HCT116 (cell line): ENCODE data around the gene WDR93. TPM values are rescaled to one million over a fixed set of nuclear protein-coding genes. Genes with fewer than 3 reads are reported as not detected.

Experiments
- ATAC-seq: fragments of 200-7000 bp; cut with Tn5 transposase; 2 replicates; pipeline ENCODE4 v1.9.1; 2020; ENCODE audit warnings: mild to moderate bottlenecking, moderate library complexity
- BruUV-seq: library from RNA; stranded (reverse); fragments of 400-500 nt; replicated peaks from 2 replicates; lab custom pipeline; 2021; lab: Mats Ljungman, UMichigan
- CTCF ChIA-PET: fragments of 300-600 bp; sonication (Branson Sonifier 250); formaldehyde crosslinking; loops from one replicate; lab custom pipeline; 2021; ENCODE audit warnings: antibody characterized with exemption; lab: Charles Lee
- POLR2A ChIA-PET: fragments of 300-600, 350-600 bp; sonication (Branson Sonifier 250); formaldehyde crosslinking; loops from one replicate; lab custom pipeline; 2021; ENCODE audit warnings: antibody characterized with exemption; lab: Charles Lee
- RAD21 ChIA-PET, 2 experiments: fragments of 300-600 bp; sonication (Branson Sonifier 250); formaldehyde crosslinking; loops; one replicate each; lab custom pipeline; 2023; ENCODE audit warnings: low total read pairs in 2 of 2; ENCODE audit not compliant: uncharacterized antibody in 2 of 2, unreplicated experiment in 2 of 2, low non-redundant PET in 1 of 2; lab: Charles Lee
- DNase-seq: peaks from one replicate; pipeline ENCODE4 v3.0.0-alpha.2; 2010; ENCODE audit warnings: low read depth, low spot score
- H2AFZ ChIP-seq: fragments of 200-600 bp; shearing (Covaris generic), sonication (generic); 2 replicates; pipeline ENCODE4 v1.6.1; 2017; ENCODE audit warnings: low read depth, mixed run types, mixed read lengths, antibody characterized with exemption, low read length; ENCODE audit not compliant: poor library complexity, severe bottlenecking
- H3K27ac ChIP-seq: 2 replicates; pipeline ENCODE4 v1.5.1; 2012; ENCODE audit warnings: low read depth, low read length
- H3K27me3 ChIP-seq: fragments of 200-600 bp; sonication (generic); 2 replicates; pipeline ENCODE4 v1.6.1; 2016; ENCODE audit warnings: mixed run types, low read length, mixed read lengths; ENCODE audit not compliant: insufficient read depth
- H3K36me3 ChIP-seq, 2 experiments: fragments of 200-500 bp in 1 of 2; fragments of 200-600 bp in 1 of 2; sonication (Bioruptor generic) in 1 of 2; sonication (generic) in 1 of 2; 2 replicates each; pipeline versions ENCODE4 v1.5.1 to v1.6.1; 2014 to 2016; ENCODE audit warnings: low read length in 2 of 2, inconsistent platforms in 1 of 2, mixed read lengths in 1 of 2, mixed run types in 1 of 2; ENCODE audit not compliant: insufficient read depth in 2 of 2, control insufficient read depth in 1 of 2
- H3K4me1 ChIP-seq, 2 experiments: fragments of 200-600 bp in 1 of 2; sonication (generic) in 1 of 2; 2 replicates each; pipeline versions ENCODE4 v1.5.1 to v1.6.1; 2012 to 2017; ENCODE audit warnings: low read length in 2 of 2, inconsistent platforms in 1 of 2, mild to moderate bottlenecking in 1 of 2, mixed read lengths in 1 of 2, mixed run types in 1 of 2, moderate library complexity in 1 of 2; ENCODE audit not compliant: insufficient read depth in 2 of 2, control insufficient read depth in 1 of 2
- H3K4me2 ChIP-seq: fragments of 200-600 bp; sonication (generic); 2 replicates; pipeline ENCODE4 v1.6.1; 2017; ENCODE audit warnings: mixed run types, low read length, mixed read lengths
- H3K4me3 ChIP-seq, 2 experiments: fragments of 200-600 bp in 1 of 2; sonication (generic) in 1 of 2; replicated peaks in 1 of 2; 2 replicates each; pipeline ENCODE4 v1.5.1; 2011 to 2016; ENCODE audit warnings: low read length in 2 of 2, control low read depth in 1 of 2, low read depth in 1 of 2, mild to moderate bottlenecking in 1 of 2, mixed read lengths in 1 of 2, mixed run types in 1 of 2
- H3K79me2 ChIP-seq: fragments of 200-600 bp; sonication (generic); 2 replicates; pipeline ENCODE4 v1.6.1; 2017; ENCODE audit warnings: mild to moderate bottlenecking, mixed run types, low read length, moderate library complexity, mixed read lengths; ENCODE audit not compliant: insufficient read depth
- H3K9ac ChIP-seq: fragments of 200-600 bp; sonication (generic); 2 replicates; pipeline ENCODE4 v1.6.1; 2016; ENCODE audit warnings: low read length, mixed read lengths
- H3K9me2 ChIP-seq: fragments of 200-600 bp; sonication (generic), shearing (Covaris generic); 2 replicates; pipeline ENCODE4 v1.6.1; 2017; ENCODE audit warnings: mixed run types, mild to moderate bottlenecking, moderate library complexity; ENCODE audit not compliant: insufficient read depth
- H3K9me3 ChIP-seq, 2 experiments: fragments of 200-500 bp in 1 of 2; fragments of 200-600 bp in 1 of 2; sonication (Bioruptor generic) in 1 of 2; sonication (generic) in 1 of 2; 2 replicates each; pipeline ENCODE4 v1.6.1; 2014 to 2017; ENCODE audit warnings: low read length in 2 of 2, mixed read lengths in 2 of 2, inconsistent platforms in 1 of 2, low read depth in 1 of 2, mild to moderate bottlenecking in 1 of 2, mixed run types in 1 of 2, moderate library complexity in 1 of 2; ENCODE audit not compliant: control insufficient read depth in 1 of 2, insufficient read depth in 1 of 2
- H4K20me1 ChIP-seq: fragments of 200-600 bp; sonication (generic), shearing (Covaris generic); 2 replicates; pipeline ENCODE4 v1.6.1; 2017; ENCODE audit warnings: mixed run types, mild to moderate bottlenecking, moderate library complexity; ENCODE audit not compliant: insufficient read depth
- CTCF ChIP-seq, 3 experiments: fragments of 200-600 bp in 1 of 3; sonication (generic) in 1 of 3; IDR thresholded peaks in 2 of 3; conservative IDR thresholded peaks in 1 of 3; 2 replicates each; pipeline ENCODE4 v1.5.1; 2012 to 2017; ENCODE audit warnings: low read depth in 2 of 3, low read length in 2 of 3, antibody characterized with exemption in 1 of 3, borderline replicate concordance in 1 of 3, control low read depth in 1 of 3, mild to moderate bottlenecking in 1 of 3, mixed read lengths in 1 of 3, mixed run types in 1 of 3, moderate library complexity in 1 of 3; ENCODE audit not compliant: insufficient read depth in 1 of 3
- EGR1 ChIP-seq: IDR thresholded peaks from 2 replicates; pipeline ENCODE4 v1.6.1; 2012; ENCODE audit warnings: low read depth
- ELF1 ChIP-seq: IDR thresholded peaks from 2 replicates; pipeline ENCODE4 v1.6.1; 2012; ENCODE audit warnings: low read depth, borderline replicate concordance
- EZH2 ChIP-seq: fragments of 200-600 bp; sonication (generic); IDR thresholded peaks from 2 replicates; pipeline ENCODE4 v1.6.1; 2017; ENCODE audit warnings: antibody characterized with exemption, mixed run types
- EZH2phosphoT487 ChIP-seq: fragments of 200-600 bp; IDR thresholded peaks from 2 replicates; pipeline ENCODE4 v1.6.1; 2018; ENCODE audit warnings: antibody characterized with exemption, borderline replicate concordance
- JUND ChIP-seq: IDR thresholded peaks from 2 replicates; pipeline ENCODE4 v1.6.1; 2012
- POLR2A ChIP-seq: IDR thresholded peaks from 2 replicates; pipeline ENCODE4 v1.7.0; 2011; ENCODE audit warnings: borderline replicate concordance; ENCODE audit not compliant: insufficient read depth, insufficient read length; ENCODE audit errors: extremely low read depth
- POLR2AphosphoS5 ChIP-seq: IDR thresholded peaks from 2 replicates; pipeline ENCODE4 v1.6.1; 2011; ENCODE audit warnings: mild to moderate bottlenecking, low read depth, low read length, moderate library complexity
- REST ChIP-seq: IDR thresholded peaks from 2 replicates; pipeline ENCODE4 v1.6.1; 2012; ENCODE audit warnings: low read depth
- SIN3A ChIP-seq: IDR thresholded peaks from 2 replicates; pipeline ENCODE4 v1.6.1; 2012; ENCODE audit warnings: low read depth
- SRF ChIP-seq: IDR thresholded peaks from 2 replicates; pipeline ENCODE4 v1.6.1; 2012; ENCODE audit warnings: low read depth
- TCF7L2 ChIP-seq: IDR thresholded peaks from 2 replicates; pipeline ENCODE4 v1.7.0; 2011; ENCODE audit warnings: borderline replicate concordance, inconsistent platforms; ENCODE audit not compliant: insufficient read depth, insufficient read length; ENCODE audit errors: extremely low read depth
- YY1 ChIP-seq: IDR thresholded peaks from 2 replicates; pipeline ENCODE4 v1.6.1; 2011; ENCODE audit warnings: low read length, low read depth, moderate library complexity, mild to moderate bottlenecking; ENCODE audit not compliant: insufficient replicate concordance; ENCODE audit errors: extremely low read depth
- ZFX ChIP-seq: fragments of 450-650 bp; IDR thresholded peaks from 2 replicates; pipeline ENCODE4 v1.6.1; 2017
- ZNF274 ChIP-seq: fragments of 200-500 bp; sonication (Bioruptor generic); IDR thresholded peaks from 2 replicates; pipeline ENCODE4 v1.6.1; 2014; ENCODE audit warnings: mild to moderate bottlenecking, low read depth, low read length, inconsistent platforms
- intact Hi-C: fragments of 100-400 bp; cut with micrococcal nuclease; formaldehyde crosslinking; loops from 2 replicates; pipeline ENCODE4 v1.10.0; 2022
- total RNA-seq: library from RNA; stranded (reverse); gene quantifications from one replicate; pipeline ENCODE4 v1.2.1, GENCODE V29; 2021; ENCODE audit not compliant: unreplicated experiment
- TF ChIP-seq, protein P1 (sequence below): IDR thresholded peaks from 2 replicates; pipeline ENCODE4 v1.6.1; 2012

The WDR93 gene
- total RNA-seq, 1 experiment from 2014 or later: 0.42 TPM

DNA sequence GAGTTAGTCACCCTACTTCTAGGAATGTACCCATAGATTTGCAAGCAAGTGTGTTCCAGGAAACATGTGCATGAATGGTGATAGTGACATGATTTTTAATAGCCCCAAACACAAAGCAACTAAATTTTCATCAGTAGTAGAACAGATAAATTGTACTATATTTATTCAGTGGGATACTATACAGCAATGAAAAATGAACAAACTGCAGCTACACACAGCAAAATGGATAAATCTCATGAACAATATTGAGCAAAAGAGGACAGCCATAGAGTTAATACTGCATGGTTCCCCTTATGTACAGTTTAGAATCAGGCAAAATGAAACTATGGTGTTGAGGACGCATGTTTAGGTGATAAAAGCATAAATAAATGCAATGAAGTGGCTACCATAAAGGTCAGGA, 34.5 kb downstream of the WDR93 start:
- Histone ChIP-seq H3K9ac (no peak overlapping the region), H3K9me2 (no peaks in the 10 kb centered on the region), H3K79me2 (no peaks in the 10 kb centered on the region), H3K4me2 (no peak overlapping the region), H3K9me3 (peaks cover 0 to 4% of the 10 kb centered on the region in 2 experiments; a peak in 1 of 4 replicates), H3K36me3 (no peaks in the 10 kb centered on the region), H4K20me1 (no peaks in the 10 kb centered on the region), H3K4me3 (no peak overlapping the region), H3K27me3 (no peaks in the 10 kb centered on the region), H3K4me1 (no peaks in the 10 kb centered on the region), H2AFZ (no peak overlapping the region), H3K27ac (no peak overlapping the region)
- DNase-seq (no peak), ATAC-seq (no peak)
- intact Hi-C loops: no loop called here
- BruUV-seq: no TSS peak
- CTCF ChIA-PET: no interaction called here
- POLR2A ChIA-PET: no interaction called here
- RAD21 ChIA-PET: no interaction called here
- TF ChIP-seq SRF: no peak
- TF ChIP-seq POLR2AphosphoS5: no peak
- TF ChIP-seq ZFX: no peak

- Histone ChIP-seq H2AFZ (no peak overlapping the region), H3K4me3 (no peak overlapping the region), H3K4me2 (no peak overlapping the region), H3K36me3 (no peaks in the 10 kb centered on the region), H3K27ac (no peak overlapping the region), H3K9me2 (no peaks in the 10 kb centered on the region), H3K4me1 (no peaks in the 10 kb centered on the region), H4K20me1 (no peaks in the 10 kb centered on the region), H3K27me3 (no peaks in the 10 kb centered on the region), H3K79me2 (no peaks in the 10 kb centered on the region), H3K9ac (no peak overlapping the region), H3K9me3 (peaks cover 0 to 4% of the 10 kb centered on the region in 2 experiments; a peak in 1 of 4 replicates)
- no TSS peak for BruUV-seq
- POLR2A ChIA-PET: no interaction called here
- CTCF ChIA-PET: interaction anchor here (0.9 kb wide), 1 partner anchor 12 kb away, joined by 7 read pairs; no protein-coding TSS in a partner anchor
- DNase-seq (no peak), ATAC-seq (no peak)
- RAD21 ChIA-PET: no interaction called here
- no peak for TF ChIP-seq CTCF (IDR thresholded peaks at IDR 0.05 in 2 of 3, conservative IDR thresholded peaks at IDR 0.05 in 1 of 3; ENCODE audit: borderline replicate concordance in 1 of 3, insufficient read depth in 1 of 3, low read depth in 2 of 3, low read length in 2 of 3)
- TF ChIP-seq ZNF274: no peak
- no peak for TF ChIP-seq YY1
- TF ChIP-seq SIN3A: no peak
- TF ChIP-seq EZH2phosphoT487: no peak
- no peak for TF ChIP-seq REST
- no peak for TF ChIP-seq EGR1
- TF ChIP-seq, protein P1, sequence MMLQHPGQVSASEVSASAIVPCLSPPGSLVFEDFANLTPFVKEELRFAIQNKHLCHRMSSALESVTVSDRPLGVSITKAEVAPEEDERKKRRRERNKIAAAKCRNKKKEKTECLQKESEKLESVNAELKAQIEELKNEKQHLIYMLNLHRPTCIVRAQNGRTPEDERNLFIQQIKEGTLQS: no peak
- TF ChIP-seq TCF7L2: no peak
- TF ChIP-seq POLR2A: no peak
- TF ChIP-seq SRF: no peak
- no peak for TF ChIP-seq POLR2AphosphoS5
- no peak for TF ChIP-seq ELF1
- TF ChIP-seq ZFX: no peak
- TF ChIP-seq EZH2: no peak
- TF ChIP-seq JUND: no peak
- intact Hi-C loops: no loop called here
Observed at GRCh38 chr15:89728254-89728653, 37.6 kb downstream of the WDR93 start.
